ENCODE data around the gene PNRC2. TPM values are rescaled to one million over a fixed set of nuclear protein-coding genes. Genes with fewer than 3 reads are reported as not detected.

The PNRC2 gene
- total RNA-seq, 4 donors from 2014 or later: 136 to 246 (median 207) TPM

GRCh38 chr1:23960291-23961020 is 828 bp downstream of the PNRC2 start:
- no peaks in the 10 kb centered on the region for H3K27me3 ChIP-seq
- 0% methylated on average over 14 to 15 of the region's 15 CpGs for WGBS, 2 donors (ENCODE audit: low coverage in 1 of 2)
- ATAC-seq: no peak
- peak overlapping the region; percentile 86 to 100 (median 98) for H3K27ac ChIP-seq
- H3K4me3 ChIP-seq: peak overlapping the region; percentile 70 to 85
- H3K36me3 ChIP-seq: peaks cover 0 to 30% of the 10 kb centered on the region in 2 donors
- no peaks in the 10 kb centered on the region for H3K9me3 ChIP-seq
- TF ChIP-seq EP300 (IDR thresholded peaks at IDR 0.05) (no peak), POLR2AphosphoS5 (IDR thresholded peaks at IDR 0.05) (peak; percentile 25), POLR2A (IDR thresholded peaks at IDR 0.05) (no peak)
- TF ChIP-seq, protein P1, sequence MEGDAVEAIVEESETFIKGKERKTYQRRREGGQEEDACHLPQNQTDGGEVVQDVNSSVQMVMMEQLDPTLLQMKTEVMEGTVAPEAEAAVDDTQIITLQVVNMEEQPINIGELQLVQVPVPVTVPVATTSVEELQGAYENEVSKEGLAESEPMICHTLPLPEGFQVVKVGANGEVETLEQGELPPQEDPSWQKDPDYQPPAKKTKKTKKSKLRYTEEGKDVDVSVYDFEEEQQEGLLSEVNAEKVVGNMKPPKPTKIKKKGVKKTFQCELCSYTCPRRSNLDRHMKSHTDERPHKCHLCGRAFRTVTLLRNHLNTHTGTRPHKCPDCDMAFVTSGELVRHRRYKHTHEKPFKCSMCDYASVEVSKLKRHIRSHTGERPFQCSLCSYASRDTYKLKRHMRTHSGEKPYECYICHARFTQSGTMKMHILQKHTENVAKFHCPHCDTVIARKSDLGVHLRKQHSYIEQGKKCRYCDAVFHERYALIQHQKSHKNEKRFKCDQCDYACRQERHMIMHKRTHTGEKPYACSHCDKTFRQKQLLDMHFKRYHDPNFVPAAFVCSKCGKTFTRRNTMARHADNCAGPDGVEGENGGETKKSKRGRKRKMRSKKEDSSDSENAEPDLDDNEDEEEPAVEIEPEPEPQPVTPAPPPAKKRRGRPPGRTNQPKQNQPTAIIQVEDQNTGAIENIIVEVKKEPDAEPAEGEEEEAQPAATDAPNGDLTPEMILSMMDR (IDR thresholded peaks at IDR 0.05): no peak
- peaks cover 7 to 65% (median 9%) of the 10 kb centered on the region in 3 donors for H3K4me1 ChIP-seq

DNA sequence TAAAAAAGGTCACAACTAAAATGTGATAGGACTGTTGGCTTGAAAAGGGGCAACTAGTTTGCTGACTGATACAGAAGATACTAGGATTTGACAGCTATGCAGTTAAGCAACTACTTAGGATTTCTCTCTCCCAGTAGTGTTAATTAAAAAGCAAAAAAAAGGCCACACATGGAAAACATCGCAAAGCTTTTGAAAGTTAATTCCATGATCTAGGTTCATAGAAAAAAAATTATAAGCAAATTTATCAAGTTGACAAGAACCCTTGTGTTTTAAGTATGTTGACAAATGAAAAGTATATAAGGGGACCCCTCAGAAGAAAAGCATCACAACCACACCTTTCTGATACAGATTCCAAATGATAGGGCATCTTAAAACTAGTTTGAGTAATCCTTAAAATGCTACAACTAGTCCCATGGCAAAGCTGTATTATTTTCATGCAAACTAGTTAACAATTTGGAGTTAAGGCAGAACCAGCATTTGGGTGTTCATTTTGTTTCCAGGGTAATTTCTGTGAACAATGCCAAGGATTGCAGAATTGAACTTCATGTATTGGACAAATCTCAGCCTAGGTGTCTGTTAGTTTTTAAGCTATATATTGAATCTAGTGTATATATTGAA is 4.1 kb downstream of the PNRC2 start:
- WGBS, 2 donors (ENCODE audit: low coverage in 1 of 2): 50 to 75% methylated on average over 1 of the region's 1 CpG
- ATAC-seq: no peak
- TF ChIP-seq EP300 (IDR thresholded peaks at IDR 0.05): no peak
- TF ChIP-seq, protein P1 (IDR thresholded peaks at IDR 0.05): no peak
- no peak for TF ChIP-seq POLR2AphosphoS5 (IDR thresholded peaks at IDR 0.05)
- TF ChIP-seq POLR2A (IDR thresholded peaks at IDR 0.05): no peak
- Histone ChIP-seq H3K36me3 (peaks cover 0 to 53% of the 10 kb centered on the region in 2 donors), H3K4me1 (peaks cover 3 to 43% (median 9%) of the 10 kb centered on the region in 3 donors), H3K4me3 (no peak overlapping the region), H3K27ac (peak overlapping the region; percentile 23 to 65 (median 60)), H3K9me3 (no peaks in the 10 kb centered on the region), H3K27me3 (no peaks in the 10 kb centered on the region)

- ATAC-seq: no peak
- 42 to 64% methylated on average over 3 of the region's 3 CpGs for WGBS, 2 donors (ENCODE audit: low coverage in 1 of 2)
- no peaks in the 10 kb centered on the region for H3K9me3 ChIP-seq
- TF ChIP-seq, protein P1 (IDR thresholded peaks at IDR 0.05): no peak
- TF ChIP-seq EP300 (IDR thresholded peaks at IDR 0.05): no peak
- no peak for TF ChIP-seq POLR2A (IDR thresholded peaks at IDR 0.05)
- TF ChIP-seq POLR2AphosphoS5 (IDR thresholded peaks at IDR 0.05): no peak
- no peak overlapping the region for H3K4me3 ChIP-seq
- peak overlapping the region; percentile 23 to 65 (median 60) for H3K27ac ChIP-seq
- H3K4me1 ChIP-seq: peaks cover 3 to 41% (median 9%) of the 10 kb centered on the region in 3 donors
- H3K27me3 ChIP-seq: no peaks in the 10 kb centered on the region
- peaks cover 0 to 53% of the 10 kb centered on the region in 2 donors for H3K36me3 ChIP-seq
Observed at GRCh38 chr1:23964235-23964668, 4.6 kb downstream of the PNRC2 start.

GRCh38 chr1:23964790-23965740 is 5.4 kb downstream of the PNRC2 start:
- Histone ChIP-seq H3K36me3 (peaks cover 0 to 58% of the 10 kb centered on the region in 2 donors), H3K9me3 (no peaks in the 10 kb centered on the region), H3K4me3 (no peak overlapping the region), H3K27me3 (no peaks in the 10 kb centered on the region), H3K4me1 (peaks cover 3 to 41% (median 9%) of the 10 kb centered on the region in 3 donors), H3K27ac (peak overlapping the region; percentile 23 to 65 (median 58))
- TF ChIP-seq, protein P1 (IDR thresholded peaks at IDR 0.05): no peak
- no peak for TF ChIP-seq EP300 (IDR thresholded peaks at IDR 0.05)
- no peak for TF ChIP-seq POLR2AphosphoS5 (IDR thresholded peaks at IDR 0.05)
- no peak for ATAC-seq
- WGBS, 2 donors (ENCODE audit: low coverage in 1 of 2): 56 to 72% methylated on average over 5 of the region's 5 CpGs
